GM19025 (cell line): ENCODE data around the gene CERS3.

Experiments
- ATAC-seq: cut with Tn5 transposase; IDR thresholded peaks from one replicate; pipeline ENCODE4 v1.9.1; 2021; ENCODE audit warnings: mild to moderate bottlenecking, low read depth, moderate library complexity; ENCODE audit not compliant: unreplicated experiment

CERS3 gene

DNA sequence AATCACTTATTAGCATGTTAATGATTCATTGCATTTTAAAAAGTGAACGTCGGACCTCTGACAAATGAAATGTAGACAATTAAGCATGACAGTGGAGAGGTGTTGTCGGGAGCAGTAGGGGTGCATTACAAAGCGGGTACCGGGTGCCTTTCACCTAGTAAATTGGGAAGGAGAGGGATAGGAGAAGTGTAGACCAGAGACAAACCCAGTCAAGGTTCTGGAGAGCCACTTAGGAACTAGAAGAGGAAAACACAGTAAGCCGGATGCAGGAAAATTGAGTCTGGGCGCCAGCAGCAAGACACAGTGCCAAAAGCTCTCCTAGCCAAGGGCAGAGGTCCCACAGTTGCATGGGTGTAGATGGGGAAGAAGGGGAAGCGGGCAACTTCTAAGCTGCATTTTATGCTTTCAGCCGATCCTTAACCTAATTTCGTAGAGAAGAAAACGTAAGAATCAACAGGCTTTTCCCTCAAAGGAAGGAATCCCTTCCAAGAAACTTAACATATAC lies 3.1 kb upstream of the CERS3 start:
- no peak for ATAC-seq

DNA sequence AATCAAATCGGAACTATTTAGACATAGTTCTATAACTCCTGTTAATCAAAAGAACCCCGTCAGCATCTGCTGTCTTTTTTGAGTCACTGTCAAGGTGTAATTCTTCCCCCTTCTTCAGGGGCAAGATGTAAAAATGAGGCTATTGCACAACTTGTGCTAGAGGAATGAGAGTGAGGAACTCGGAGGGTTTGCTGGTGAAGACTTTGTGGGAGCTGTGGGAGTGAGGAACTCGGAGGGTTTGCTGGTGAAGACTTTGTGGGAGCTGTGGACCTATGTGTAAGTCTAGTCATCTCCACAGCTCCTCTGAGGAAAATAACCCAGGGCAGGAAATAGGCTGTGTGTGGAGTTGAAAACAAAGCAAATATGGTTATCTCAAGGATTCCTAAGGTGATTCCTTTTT lies 2.5 kb upstream of the CERS3 start:
- ATAC-seq, result no peak

DNA sequence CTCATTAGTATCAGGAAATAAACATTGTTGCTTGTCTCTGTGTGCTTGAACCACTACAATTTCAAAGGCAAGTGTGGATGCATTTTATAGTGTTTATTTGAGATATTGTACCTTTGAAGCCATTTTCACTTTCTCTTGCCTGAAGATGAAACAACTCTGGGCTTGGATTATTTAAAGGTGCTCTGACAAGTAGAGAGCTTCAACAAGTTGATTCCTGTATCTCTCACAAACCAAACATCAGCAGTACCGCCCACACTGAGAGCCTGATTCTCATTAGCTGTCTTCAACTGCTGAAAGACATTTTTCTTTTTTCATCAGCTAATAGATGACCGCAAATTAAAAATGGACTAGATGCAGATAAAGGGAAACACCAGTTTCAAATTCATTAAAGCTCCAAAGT lies 806 bp upstream of the CERS3 start:
- ATAC-seq, result no peak

DNA sequence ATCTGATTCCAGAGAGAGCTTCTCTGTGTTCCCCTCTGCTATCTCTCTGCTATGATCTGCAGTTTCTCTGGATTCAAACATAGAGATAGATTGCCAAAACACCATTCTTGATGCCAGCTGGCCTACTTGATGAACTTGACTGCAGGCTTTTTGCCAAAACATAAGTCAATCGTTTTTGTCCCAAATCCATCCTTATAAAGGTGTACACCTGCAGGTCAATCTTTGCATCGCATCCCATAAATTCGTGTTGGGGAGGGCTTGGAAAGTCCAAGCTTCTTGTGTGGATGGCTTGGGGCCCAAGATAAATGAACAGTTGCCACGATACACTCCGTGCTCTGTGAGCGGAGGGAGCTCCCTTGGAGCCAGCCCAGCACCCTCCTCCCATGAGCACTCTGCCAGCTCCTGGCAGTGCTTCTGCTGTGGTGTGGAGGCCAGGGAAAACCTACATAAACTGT lies 2.7 kb downstream of the CERS3 start:
- no peak for ATAC-seq

DNA sequence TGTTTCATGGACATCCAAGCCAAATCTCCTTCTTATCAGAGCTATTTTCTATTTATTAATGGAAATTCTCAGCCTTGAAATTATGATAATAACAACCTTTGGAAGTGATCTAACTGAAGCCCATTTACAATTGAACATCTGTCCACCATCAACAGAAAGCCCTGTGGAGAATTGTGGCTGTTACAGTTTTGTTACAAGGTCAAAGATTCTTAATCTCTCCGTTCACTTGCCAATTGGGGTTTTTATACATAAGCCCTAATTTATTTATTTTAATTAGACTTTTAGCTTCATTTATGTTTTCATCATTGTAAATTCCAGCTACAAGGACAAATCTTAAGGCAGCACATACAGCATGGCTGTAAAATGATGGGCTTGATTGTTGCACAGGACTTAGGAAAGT lies 3.3 kb downstream of the CERS3 start:
- no peak for ATAC-seq

DNA sequence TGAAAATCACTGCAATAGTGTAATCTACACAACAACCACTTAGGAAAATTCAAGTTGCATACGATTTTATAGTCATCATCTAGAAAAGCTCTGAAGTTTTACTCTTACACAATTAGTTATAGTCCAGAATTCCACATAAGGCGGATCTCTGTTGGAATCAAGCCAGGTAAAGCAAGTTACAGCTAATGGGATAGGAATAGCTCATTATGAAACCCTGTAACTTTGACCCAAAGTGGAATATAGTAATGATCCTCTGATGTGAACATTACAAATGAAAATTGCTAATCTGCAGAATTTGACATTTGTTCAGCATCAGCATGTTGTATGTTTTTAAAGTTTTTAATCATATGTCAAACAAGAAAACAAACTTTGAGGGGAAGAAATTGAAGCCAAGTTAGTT lies 4.4 kb downstream of the CERS3 start:
- no peak for ATAC-seq

DNA sequence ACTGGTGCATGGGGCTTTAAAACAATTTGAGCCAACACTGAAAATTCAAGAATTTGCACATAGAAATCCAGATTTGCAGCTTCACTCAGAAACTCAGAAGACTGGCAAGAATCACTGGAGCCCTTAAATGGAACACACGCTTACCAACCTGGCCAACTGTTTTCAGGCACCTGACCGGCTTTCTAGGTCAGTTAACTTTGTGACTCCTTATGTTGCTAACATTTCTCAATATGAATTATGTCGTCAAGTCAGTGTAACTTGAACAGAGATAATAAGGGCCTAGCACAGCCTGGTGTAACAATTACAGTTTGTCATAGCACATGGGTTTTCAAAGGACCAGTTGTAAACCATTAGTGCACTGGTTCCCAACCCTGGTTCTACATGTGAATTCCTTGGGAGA lies 6.8 kb downstream of the CERS3 start:
- ATAC-seq, result no peak

DNA sequence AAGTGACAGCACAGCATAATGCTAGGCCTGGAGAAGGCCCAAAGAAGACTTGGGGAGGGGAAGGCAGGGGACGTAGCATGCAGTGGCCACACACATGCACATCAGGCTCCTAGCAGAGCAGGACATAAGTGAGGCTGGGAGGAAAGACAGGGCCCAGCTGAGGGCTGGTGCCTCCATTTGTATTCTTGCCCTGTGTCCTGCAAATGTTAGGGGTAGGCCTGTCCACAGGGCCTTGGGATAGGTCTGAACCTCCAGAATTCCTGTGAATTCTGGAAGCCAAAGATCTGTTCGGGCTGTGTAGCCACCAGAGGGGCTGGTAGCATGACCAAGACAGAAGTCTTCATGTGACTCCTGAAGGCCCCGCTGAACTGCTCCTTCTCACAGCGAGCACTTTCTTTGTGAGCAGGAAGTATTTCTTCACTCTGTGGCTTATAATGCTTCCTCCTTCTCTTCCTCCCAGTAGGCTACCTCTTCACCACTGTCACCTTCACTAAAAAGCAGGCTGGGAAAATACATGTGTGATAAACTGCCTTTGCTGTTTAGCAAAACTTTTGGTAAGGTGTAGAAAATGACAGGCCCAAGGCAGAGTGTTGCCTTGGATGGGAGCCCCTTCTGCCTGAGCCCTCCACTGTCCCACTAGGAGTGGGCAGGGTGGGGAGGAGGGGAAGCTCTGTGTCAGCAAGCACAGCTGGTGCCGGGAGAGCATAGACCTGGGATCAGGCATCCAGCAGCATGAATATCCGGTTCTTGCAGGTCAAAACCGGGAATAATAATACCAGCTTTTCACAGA lies 8.4 kb downstream of the CERS3 start:
- ATAC-seq, result no peak

DNA sequence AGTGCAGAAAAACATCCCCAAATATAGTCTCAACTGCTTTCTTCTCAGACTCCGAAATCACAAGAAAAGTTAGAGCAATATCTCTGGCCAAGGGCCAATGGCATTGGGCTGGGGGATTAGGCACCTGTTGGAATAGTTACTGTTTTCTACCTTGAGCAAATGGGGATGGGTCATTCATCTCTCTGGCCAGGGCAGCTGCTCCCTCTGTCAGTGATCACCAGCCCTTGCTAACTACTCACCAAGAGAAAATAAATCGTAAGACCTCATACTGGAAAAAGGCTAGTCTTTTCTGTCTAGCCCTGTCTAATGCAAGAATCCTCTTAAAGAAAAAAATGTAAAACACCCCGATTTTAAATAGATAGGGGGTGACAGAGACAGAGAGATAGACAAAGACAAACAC lies 10.9 kb downstream of the CERS3 start:
- no peak for ATAC-seq

DNA sequence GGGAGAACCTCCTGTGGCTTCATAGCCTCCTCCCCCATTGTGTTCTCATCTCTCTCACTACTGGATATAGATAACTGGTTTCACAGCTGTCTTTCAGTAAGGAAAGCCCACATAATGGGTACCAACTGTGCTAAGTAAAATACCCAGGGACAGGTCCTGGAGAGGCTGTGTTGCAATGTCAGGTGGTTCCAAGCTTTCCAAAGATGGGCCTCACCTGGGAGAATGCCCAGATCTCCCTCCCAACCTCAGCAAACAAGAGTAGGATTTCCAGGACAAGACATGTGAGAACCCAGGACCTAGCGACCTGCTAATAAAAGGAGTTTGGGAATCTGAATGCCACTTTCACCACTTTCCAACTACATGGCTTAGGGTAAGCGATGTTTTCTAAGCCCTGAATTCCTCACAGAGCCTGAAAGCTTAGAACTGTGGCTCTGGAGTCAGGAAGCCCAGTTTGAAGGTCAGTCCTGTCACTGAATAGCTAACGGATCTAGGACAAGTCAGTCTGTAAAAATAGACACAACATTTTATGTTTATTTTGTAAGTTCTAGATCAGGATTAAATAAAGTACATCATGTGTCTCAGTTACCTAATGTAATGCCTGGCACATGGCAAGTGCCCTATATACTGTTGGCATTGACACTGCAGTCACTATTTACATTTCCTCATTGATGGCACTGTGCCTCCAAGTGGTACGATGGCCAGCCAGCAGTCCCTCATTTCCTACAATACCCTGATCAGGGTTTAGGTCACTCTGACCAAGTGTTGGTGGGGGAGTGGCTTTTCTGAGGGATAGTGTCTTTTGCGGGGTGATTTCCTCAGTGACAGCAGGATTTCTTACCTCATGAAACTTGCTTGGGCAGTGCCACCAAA lies 11.9 kb downstream of the CERS3 start:
- ATAC-seq, result no peak

DNA sequence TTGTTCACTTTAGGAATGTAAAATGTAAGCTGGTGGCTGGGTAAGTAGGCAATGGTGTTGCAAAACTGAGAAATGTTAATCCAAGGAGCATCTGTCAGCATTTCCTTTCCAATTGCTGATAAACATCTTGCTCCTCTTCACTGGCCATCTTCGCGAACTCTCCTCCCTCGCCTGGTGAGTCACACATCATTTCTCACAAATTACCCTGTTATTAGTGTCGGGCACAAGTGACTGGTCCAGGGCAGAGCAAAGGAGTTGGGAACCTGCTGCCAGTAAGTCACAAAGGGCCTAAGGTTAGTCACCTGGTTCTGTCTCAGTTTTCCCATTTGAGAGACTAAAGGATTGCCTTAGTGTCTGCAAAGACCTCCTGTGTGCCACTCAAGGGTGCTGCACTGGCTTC lies 13.0 kb downstream of the CERS3 start:
- no peak for ATAC-seq

DNA sequence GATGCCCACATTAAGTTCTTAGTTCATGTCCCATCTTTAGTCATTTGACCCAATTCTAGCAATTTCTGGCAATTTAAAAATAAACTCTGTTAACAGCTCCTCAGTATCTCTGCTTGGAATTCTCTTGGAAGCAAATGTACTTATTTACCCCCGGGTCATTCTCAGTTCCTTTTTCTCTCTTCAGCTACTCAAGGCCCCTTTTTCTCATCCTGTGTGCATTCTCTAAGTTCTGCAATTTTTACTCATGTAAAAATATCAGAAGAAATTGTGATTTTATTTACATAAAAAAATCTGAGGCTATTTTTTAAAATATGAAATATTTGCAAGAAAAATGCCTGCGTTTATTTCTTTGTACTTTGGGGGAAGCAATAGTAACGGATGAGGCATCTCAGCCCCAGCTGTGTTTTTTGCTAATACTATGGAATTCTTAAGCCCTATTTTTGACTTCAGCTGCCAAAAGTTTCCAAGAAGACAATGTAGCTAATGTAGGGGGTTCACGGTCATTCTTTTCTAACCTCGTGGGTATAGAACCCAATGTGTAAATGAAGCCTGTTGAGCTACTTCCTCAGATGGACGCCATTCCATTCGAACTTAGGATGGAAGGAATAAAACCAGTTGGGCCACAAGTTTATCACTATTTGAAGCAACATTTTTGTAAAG lies 20.0 kb downstream of the CERS3 start:
- ATAC-seq, result no peak

DNA sequence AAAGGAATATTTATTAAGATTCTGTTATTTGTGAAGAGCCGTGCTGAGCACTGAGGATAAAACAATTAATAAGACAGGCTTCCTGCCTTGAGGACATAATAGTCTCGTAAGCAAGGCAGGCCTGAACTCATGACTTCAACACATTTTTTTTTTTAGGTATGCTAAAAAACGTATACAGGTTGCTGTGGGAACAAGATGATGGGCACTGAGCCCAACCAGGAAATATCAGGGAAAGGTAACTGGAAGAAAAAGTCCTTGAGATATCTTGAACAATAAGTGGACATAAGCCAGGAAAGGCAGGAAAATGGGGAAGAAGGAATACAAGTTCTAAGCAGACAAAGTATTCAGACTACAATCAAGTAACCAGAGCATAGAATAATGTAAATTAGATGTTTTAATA lies 26.1 kb downstream of the CERS3 start:
- ATAC-seq, result no peak

DNA sequence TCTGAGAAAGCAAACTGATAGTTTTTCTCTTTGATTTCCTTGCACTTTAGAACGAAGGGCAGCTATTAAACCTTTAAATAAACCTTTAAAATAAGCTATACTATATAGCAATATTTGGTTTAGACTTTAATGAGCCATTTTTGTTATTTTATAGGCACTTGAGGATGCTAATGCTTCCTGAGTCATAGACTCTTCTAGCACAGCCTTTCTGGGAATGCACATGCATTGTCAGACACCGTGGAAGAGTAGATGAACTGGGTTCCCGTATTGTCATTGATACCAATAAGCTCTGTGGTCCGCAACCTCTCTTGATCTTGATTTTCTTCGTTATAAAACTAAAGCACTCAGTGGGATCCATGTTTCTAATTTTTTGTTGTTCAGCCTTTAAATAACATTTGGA lies 27.6 kb downstream of the CERS3 start:
- no peak for ATAC-seq

DNA sequence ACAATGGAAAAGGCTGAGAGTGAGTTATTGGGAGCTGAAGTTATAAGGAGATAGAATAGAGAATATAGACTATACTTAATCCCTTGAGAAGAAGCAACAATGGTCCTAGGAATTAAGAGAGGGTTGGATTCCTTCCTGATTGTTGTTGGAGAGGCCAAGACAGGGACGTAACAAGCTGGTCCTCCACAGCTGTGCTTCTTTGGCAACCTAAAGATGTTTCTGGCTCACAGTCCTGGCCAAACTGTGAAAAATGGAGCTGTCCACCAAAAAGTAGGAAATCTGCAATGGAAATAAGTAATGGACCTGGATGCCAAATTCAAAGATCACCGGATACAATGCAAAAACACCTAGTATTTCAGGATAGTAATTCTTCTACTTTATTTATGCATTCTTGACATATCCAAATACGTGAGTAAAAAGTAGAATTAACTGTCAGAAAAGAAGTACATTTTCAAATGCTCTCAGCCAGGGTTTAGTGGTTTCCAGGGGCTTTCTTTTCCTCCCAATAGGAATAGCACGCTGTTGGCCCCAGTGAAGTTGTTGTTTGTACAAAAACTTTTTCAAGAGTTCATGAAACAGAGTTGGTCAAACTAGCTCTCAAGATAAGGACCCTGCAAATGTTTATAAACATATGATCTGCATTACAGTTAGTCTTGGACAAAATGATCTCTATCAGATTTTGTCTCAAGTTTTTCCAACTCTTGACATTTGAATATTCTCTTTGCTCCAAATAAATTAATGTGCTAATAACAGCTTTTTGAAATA lies 28.3 kb downstream of the CERS3 start:
- ATAC-seq, result no peak

DNA sequence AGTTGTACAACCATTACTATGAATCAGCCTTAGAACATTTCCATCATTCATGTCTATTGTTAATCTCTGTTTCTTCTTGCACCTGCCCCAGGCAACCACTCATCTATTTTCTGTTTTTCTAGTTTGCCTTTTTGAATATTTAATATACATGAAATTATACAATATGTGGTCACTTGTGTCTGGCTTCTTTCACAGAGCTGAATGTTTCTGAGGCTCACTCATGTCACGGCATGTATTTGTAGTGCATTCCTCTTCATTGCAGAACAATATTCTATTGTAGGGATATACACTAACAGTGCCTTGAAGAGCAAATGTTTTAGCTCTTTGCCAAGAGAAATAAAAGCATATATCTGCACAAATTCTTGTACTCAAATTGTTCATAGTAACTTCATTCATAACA lies 32.9 kb downstream of the CERS3 start:
- ATAC-seq, result no peak

DNA sequence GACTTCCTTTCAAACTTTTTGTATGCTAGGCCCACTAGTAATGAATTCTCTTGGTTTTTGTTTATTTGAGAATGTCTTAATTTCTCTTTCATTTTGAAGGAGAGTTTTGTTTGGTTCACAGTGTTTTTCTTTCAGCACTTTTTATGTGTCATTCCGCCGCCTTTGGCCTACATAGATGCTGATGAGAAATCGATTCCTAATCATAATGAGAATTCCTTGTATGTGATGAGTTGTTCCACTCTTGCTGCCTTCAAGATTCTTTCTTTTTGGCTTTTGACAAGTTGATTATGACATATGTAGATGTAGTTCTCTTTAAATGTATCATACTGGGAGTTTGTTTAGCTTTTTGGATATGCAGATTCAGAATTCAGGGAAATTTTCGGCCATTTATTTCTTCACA lies 35.5 kb downstream of the CERS3 start:
- ATAC-seq, result no peak

DNA sequence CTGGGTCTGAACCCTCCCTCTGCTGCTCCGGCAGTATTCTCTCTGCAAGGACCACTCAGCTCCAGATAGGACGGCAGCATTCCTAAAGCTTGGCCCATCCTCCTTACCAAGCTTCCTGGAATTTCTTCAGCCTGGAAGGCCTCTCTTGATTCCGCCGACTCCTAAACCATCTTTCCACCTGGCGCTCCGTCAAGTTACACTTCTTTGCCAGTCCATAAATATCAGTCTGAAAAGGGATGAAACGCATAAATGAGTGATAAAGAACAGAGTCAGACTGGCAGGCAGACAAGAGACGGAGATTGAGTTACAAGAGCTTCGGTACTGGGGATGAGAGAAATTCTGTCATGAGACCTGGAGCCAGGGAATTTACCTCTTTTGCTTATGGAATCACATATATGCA lies 44.3 kb downstream of the CERS3 start:
- ATAC-seq, result no peak

DNA sequence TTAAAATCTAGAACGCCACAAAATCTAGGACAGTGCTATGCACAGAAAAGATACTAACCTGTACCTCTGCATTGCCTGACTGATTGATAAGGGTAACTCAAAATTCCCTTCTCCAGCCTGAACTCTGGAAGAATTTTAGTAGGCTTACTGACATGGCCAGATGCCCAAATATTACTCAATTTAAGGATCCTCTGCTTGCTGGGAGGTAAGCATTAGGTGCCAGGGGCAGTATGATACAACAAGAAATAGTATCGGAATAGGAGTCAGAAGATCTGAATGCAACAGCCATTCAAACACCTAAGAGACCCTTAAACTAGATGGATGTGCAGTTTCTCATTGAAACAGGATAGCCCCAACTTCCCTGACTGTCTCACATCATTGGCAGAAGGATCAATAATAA lies 45.4 kb downstream of the CERS3 start:
- no peak for ATAC-seq

DNA sequence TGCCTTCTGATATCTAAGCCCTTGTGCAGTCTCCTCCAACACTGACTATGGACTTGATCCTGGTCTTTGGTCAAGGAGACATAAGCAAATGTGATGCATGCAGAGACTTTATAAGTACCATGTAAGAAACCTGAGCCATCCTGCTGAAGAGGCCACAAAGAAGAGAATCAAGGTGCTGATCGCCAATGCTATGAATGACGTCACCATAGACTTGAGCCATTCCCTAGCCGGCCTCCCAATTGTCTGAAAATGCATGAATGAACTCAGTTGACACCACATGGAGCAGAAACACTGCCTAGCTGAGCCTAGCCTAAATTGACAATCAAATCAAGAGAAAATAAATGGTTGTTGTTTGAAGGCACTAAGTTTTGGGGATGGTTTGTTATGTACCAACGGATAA lies 51.9 kb downstream of the CERS3 start:
- no peak for ATAC-seq
